HG03280 (cell line): ENCODE results near the gene LGR4.

Experiments
- ATAC-seq: cut with Tn5 transposase; IDR thresholded peaks from one replicate; pipeline ENCODE4 v1.9.1; 2021; ENCODE audit warnings: mild to moderate bottlenecking, moderate library complexity; ENCODE audit not compliant: unreplicated experiment

Gene LGR4

GRCh38 chr11:27406498-27407354 lies 65.9 kb downstream of the LGR4 start:
- no peak for ATAC-seq

GRCh38 chr11:27405134-27405533 lies 67.5 kb downstream of the LGR4 start:
- no peak for ATAC-seq

GRCh38 chr11:27404427-27404826 lies 68.2 kb downstream of the LGR4 start:
- ATAC-seq: no peak

- no peak for ATAC-seq
Observed at GRCh38 chr11:27403195-27403594, 69.4 kb downstream of the LGR4 start.

- no peak for ATAC-seq
Observed at GRCh38 chr11:27402450-27402849, 70.1 kb downstream of the LGR4 start.

GRCh38 chr11:27401833-27402316 lies 70.7 kb downstream of the LGR4 start:
- ATAC-seq: no peak

GRCh38 chr11:27401280-27401832 lies 71.2 kb downstream of the LGR4 start:
- no peak for ATAC-seq

- ATAC-seq: no peak
Observed at GRCh38 chr11:27398400-27398770, 74.2 kb downstream of the LGR4 start.

- ATAC-seq: no peak
Observed at GRCh38 chr11:27397624-27398399, 74.8 kb downstream of the LGR4 start.

- no peak for ATAC-seq
Observed at GRCh38 chr11:27396259-27396839, 76.2 kb downstream of the LGR4 start.

- ATAC-seq: no peak
Observed at GRCh38 chr11:27395556-27396258, 76.9 kb downstream of the LGR4 start.

GRCh38 chr11:27394781-27395228 lies 77.8 kb downstream of the LGR4 start:
- ATAC-seq: no peak

- no peak for ATAC-seq
Observed at GRCh38 chr11:27392278-27393114, 80.1 kb downstream of the LGR4 start.

GRCh38 chr11:27391331-27392015 lies 81.1 kb downstream of the LGR4 start:
- no peak for ATAC-seq

GRCh38 chr11:27390318-27391295 lies 82.0 kb downstream of the LGR4 start:
- ATAC-seq: no peak

- ATAC-seq: no peak
Observed at GRCh38 chr11:27388869-27389268, 83.7 kb downstream of the LGR4 start.

- ATAC-seq: no peak
Observed at GRCh38 chr11:27388001-27388400, 84.6 kb downstream of the LGR4 start.

GRCh38 chr11:27387362-27387761 lies 85.2 kb downstream of the LGR4 start:
- ATAC-seq: no peak
